Spleen (tissue), 7 donors: ENCODE measurements around the gene TAX1BP1.

Experiments
- CTCF ChIP-seq, 11 experiments: fragments of 200-600 bp in 7 of 11; fragments of 450-650 bp in 4 of 11; sonication (generic) in 4 of 11; IDR thresholded peaks in 8 of 11; conservative IDR thresholded peaks in 3 of 11; 1 replicate in 7 of 11; 2 replicates in 4 of 11; pipeline versions ENCODE4 v1.4.0 to v1.8.0; 2016 to 2021; ENCODE audit warnings: antibody characterized with exemption in 11 of 11, inconsistent platforms in 4 of 11, mild to moderate bottlenecking in 1 of 11
- POLR2AphosphoS5 ChIP-seq, 3 donors: sonication (generic); formaldehyde crosslinking; IDR thresholded peaks; one replicate each; pipeline ENCODE4 v1.5.1; 2017; ENCODE audit warnings: antibody characterized with exemption in 3 of 3
- donor health status: DM: no; HTN: no; CAD: no; lungs with moderate emphysema.
- donor health status: DM: no; HTN: no; CAD: no.
- donor health status: DM: no; HTN: no; CAD: no.

- no peak for TF ChIP-seq POLR2AphosphoS5 (IDR thresholded peaks at IDR 0.05)
- no peak for TF ChIP-seq CTCF (IDR thresholded peaks at IDR 0.05 in 8 of 11, conservative IDR thresholded peaks at IDR 0.05 in 3 of 11)
Observed at GRCh38 chr7:27810186-27810585, 70.2 kb downstream of the TAX1BP1 start.
